NOMO-1 treated with dmso at 0.1 percent for 144 hours (cell line): ENCODE results near the gene ZBTB38.

Experiments
- DNase-seq: peaks from one replicate; lab custom pipeline; 2025; ENCODE audit not compliant: unreplicated experiment; lab: John Stamatoyannopoulos, UW

The ZBTB38 gene

GRCh38 chr3:141336672-141337522 is 31.4 kb upstream of the ZBTB38 start:
- DNase-seq: peak; percentile 62

- no peak for DNase-seq
These were observed 30.8 kb upstream of the ZBTB38 start for GRCh38 chr3:141337523-141337854.

- no peak for DNase-seq
These were observed 30.3 kb upstream of the ZBTB38 start for GRCh38 chr3:141337991-141338390.

GRCh38 chr3:141338881-141339280 is 29.4 kb upstream of the ZBTB38 start:
- no peak for DNase-seq

- no peak for DNase-seq
These were observed 26.8 kb upstream of the ZBTB38 start for GRCh38 chr3:141341536-141341935.

- no peak for DNase-seq
These were observed 25.9 kb upstream of the ZBTB38 start for GRCh38 chr3:141342386-141342785.

GRCh38 chr3:141343077-141343476 is 25.2 kb upstream of the ZBTB38 start:
- DNase-seq: no peak

GRCh38 chr3:141343865-141344271 is 24.4 kb upstream of the ZBTB38 start:
- no peak for DNase-seq

- no peak for DNase-seq
These were observed 22.8 kb upstream of the ZBTB38 start for GRCh38 chr3:141345528-141345927.

- DNase-seq: no peak
These were observed 22.3 kb upstream of the ZBTB38 start for GRCh38 chr3:141346007-141346406.

- peak; percentile 66 for DNase-seq
These were observed 21.9 kb upstream of the ZBTB38 start for GRCh38 chr3:141346418-141346817.

- no peak for DNase-seq
These were observed 21.5 kb upstream of the ZBTB38 start for GRCh38 chr3:141346839-141347238.

- DNase-seq: no peak
These were observed 19.5 kb upstream of the ZBTB38 start for GRCh38 chr3:141348837-141349236.

GRCh38 chr3:141349711-141350110 is 18.6 kb upstream of the ZBTB38 start:
- DNase-seq: no peak

GRCh38 chr3:141350666-141351065 is 17.6 kb upstream of the ZBTB38 start:
- no peak for DNase-seq

- no peak for DNase-seq
These were observed 15.9 kb upstream of the ZBTB38 start for GRCh38 chr3:141352262-141352984.

GRCh38 chr3:141353652-141354495 is 14.4 kb upstream of the ZBTB38 start:
- DNase-seq: no peak

- DNase-seq: no peak
These were observed 13.8 kb upstream of the ZBTB38 start for GRCh38 chr3:141354517-141354916.

- no peak for DNase-seq
These were observed 13.1 kb upstream of the ZBTB38 start for GRCh38 chr3:141355242-141355641.

GRCh38 chr3:141356046-141356445 is 12.3 kb upstream of the ZBTB38 start:
- no peak for DNase-seq

- peak; percentile 29 for DNase-seq
These were observed 7.3 kb upstream of the ZBTB38 start for GRCh38 chr3:141360888-141361598.
